NCI-H526 treated with DMSO at 0.1 percent for 48 hours (cell line): ENCODE measurements around the gene MAGOH.
"Not testable (repeated sequence)": the region's sequence is repeated elsewhere in the genome, so short reads cannot be mapped to it uniquely, and the experiment has no call there.

Experiments
- DNase-seq: peaks from one replicate; lab custom pipeline; 2025; lab: John Stamatoyannopoulos, UW

MAGOH gene

DNA sequence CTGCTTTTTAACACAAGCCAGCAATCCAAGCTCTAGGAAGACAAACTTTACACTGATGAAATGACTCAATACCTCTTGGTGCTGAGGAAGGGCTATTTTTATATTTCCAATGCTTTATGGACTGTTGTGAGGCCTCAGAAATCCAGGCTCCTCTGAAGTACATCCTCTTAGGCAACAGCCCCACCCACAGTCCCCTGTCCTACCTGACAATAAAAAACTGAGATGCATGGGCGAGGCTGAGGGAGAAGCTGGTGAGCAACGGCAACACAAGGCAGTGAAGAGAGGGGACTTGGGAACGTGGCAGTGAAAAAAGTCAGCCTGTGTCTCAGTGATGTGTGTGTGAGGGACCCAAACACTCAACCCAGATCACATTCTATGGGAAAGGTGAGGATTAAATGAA lies 51.8 kb downstream of the MAGOH start:
- DNase-seq: no peak

GRCh38 chr1:53185955-53186297 lies 52.4 kb downstream of the MAGOH start:
- not testable (repeated sequence) for DNase-seq

- no peak for DNase-seq
These were observed 55.0 kb downstream of the MAGOH start for GRCh38 chr1:53183095-53183990.

DNA sequence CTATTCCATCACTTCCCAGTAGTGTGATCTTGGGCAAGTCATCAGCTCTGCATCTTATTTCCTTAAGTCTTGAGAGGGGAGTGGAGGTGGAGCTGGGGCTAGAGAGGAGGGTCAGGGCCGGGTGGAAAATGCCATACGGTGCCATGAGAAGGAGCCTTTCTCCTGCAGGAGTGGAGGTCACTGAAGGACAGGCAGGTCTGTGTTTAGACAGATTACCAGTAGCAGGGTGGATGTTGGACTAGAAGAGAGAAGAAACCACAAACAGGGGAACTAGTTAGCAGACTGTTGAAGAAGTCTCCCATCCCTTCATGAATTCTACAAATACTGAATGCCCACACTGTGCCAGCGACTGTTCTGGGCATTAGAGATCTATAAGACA lies 55.6 kb downstream of the MAGOH start:
- DNase-seq: no peak

DNA sequence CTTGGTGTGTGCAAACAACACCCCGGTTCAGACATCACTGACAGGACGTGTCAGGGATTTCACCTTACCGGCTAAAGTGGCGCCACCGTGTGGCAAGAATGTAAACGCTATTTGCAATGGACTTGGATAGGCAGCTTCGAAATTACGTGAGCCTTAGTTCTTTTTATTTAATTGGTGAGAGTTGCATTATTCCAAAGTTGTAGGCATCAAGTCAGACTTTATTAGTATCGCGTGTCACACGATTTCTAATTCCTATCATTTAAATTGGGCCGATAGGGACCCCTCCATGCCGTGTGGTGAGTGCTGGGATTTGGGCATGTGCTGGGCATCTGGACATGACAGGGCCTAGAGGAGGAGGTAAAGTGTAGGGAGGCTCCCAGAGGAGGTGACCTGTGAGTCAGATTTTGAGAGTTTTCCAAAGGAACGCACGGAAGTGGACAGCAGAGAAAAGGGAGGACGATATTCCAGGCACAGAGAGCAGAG lies 56.2 kb downstream of the MAGOH start:
- DNase-seq: peak; percentile 9

DNA sequence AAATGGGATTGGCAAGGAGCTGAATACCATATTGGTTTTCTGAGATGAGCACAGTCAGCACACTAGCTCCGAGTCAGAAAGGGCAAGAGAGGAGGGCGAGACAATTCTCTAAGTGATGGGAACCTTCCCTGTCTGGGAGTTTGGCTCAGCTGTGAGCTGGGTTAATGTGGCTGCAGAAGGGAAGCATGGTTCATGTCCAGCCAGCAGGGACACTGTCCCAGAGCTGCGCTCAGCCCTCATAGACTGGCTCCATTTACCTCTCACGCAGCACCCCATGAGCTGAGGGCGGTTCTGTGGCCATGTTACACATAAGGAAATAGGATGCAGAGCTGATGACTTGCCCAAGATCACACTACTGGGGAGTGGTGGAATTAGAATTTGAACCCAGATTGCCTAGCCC lies 57.4 kb downstream of the MAGOH start:
- DNase-seq: no peak

DNA sequence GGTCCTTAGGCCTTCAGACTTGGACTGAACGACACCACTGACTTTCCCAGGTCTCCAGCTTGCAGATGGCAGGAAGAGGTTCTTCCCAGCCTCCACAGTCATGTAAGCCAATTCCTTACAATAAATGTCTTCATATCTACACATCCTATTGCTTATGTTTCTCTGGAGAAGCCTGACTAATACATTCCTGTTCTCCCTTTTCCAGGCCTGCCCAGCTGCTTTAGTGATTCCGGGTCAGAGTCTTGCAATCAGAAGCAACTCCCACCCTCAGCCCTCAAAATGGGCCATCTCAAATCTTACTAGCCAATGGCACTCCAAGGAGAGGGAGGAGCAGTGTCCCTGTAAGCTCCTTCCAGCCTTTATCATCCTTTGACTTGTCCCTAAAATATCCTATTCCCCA lies 58.1 kb downstream of the MAGOH start:
- DNase-seq: no peak
